PC-9 (cell line): ENCODE measurements around the gene ITK. TPM values are rescaled to one million over a fixed set of nuclear protein-coding genes. Genes with fewer than 3 reads are reported as not detected.

ENCODE experiments used
- BruUV-seq: library from RNA; stranded (reverse); fragments of 400-500 nt; replicated peaks from 2 replicates; lab custom pipeline; 2021; lab: Mats Ljungman, UMichigan
- CTCF ChIA-PET: fragments of 300-600 bp; sonication (Branson Sonifier 250); formaldehyde crosslinking; loops from one replicate; lab custom pipeline; 2022; ENCODE audit warnings: antibody characterized with exemption; lab: Charles Lee
- POLR2A ChIA-PET: fragments of 300-600 bp; sonication (Branson Sonifier 250); formaldehyde crosslinking; loops from one replicate; lab custom pipeline; 2022; ENCODE audit warnings: antibody characterized with exemption; ENCODE audit not compliant: unreplicated experiment; lab: Charles Lee
- DNase-seq, 2 experiments: peaks; one replicate each; pipeline versions ENCODE4 v3.0.0 to v3.0.0-alpha.2; 2015 to 2022; ENCODE audit warnings: mixed read lengths in 1 of 2
- H2AFZ ChIP-seq: fragments of 200-600 bp; sonication (generic); 2 replicates; pipeline ENCODE4 v1.8.1; 2017; ENCODE audit warnings: antibody characterized with exemption
- H3F3A ChIP-seq: fragments of 200-600 bp; sonication (generic); 2 replicates; pipeline ENCODE4 v1.8.1; 2017; ENCODE audit warnings: antibody characterized with exemption, mild to moderate bottlenecking, low read depth; ENCODE audit not compliant: insufficient read depth
- H3K27ac ChIP-seq: fragments of 200-600 bp; sonication (generic); 2 replicates; pipeline ENCODE4 v1.6.1; 2016; ENCODE audit warnings: mixed run types
- H3K27me3 ChIP-seq: fragments of 200-600 bp; sonication (generic); 2 replicates; pipeline ENCODE4 v1.6.1; 2016; ENCODE audit warnings: low read depth, mixed run types; ENCODE audit not compliant: insufficient read depth
- H3K36me3 ChIP-seq: fragments of 200-600 bp; sonication (generic); 2 replicates; pipeline ENCODE4 v1.6.1; 2016; ENCODE audit warnings: low read depth, mixed run types
- H3K4me1 ChIP-seq: fragments of 200-600 bp; sonication (generic); replicated peaks from 2 replicates; pipeline ENCODE4 v1.6.1; 2016; ENCODE audit warnings: mixed run types; ENCODE audit not compliant: insufficient read depth
- H3K4me2 ChIP-seq: fragments of 200-600 bp; sonication (generic); 2 replicates; pipeline ENCODE4 v1.6.1; 2017; ENCODE audit warnings: mixed run types
- H3K4me3 ChIP-seq: fragments of 200-600 bp; sonication (generic); 2 replicates; pipeline ENCODE4 v1.6.1; 2016; ENCODE audit warnings: mixed run types
- H3K79me2 ChIP-seq: fragments of 200-600 bp; sonication (generic); 2 replicates; pipeline ENCODE4 v1.6.1; 2017; ENCODE audit warnings: low read depth, mixed run types
- H3K9me2 ChIP-seq: fragments of 200-600 bp; sonication (generic); 2 replicates; pipeline ENCODE4 v1.8.1; 2017; ENCODE audit warnings: mild to moderate bottlenecking; ENCODE audit not compliant: insufficient read depth
- H3K9me3 ChIP-seq: fragments of 200-600 bp; sonication (generic); 2 replicates; pipeline ENCODE4 v1.8.1; 2016; ENCODE audit warnings: low read depth; ENCODE audit not compliant: insufficient read depth
- H4K20me1 ChIP-seq: fragments of 200-600 bp; sonication (generic); 2 replicates; pipeline ENCODE4 v1.8.1; 2017; ENCODE audit not compliant: insufficient read depth
- CTCF ChIP-seq: fragments of 200-600 bp; sonication (generic); conservative IDR thresholded peaks from 2 replicates; pipeline ENCODE4 v1.6.1; 2017; ENCODE audit warnings: mixed run types, antibody characterized with exemption, mild to moderate bottlenecking, moderate library complexity
- EZH2 ChIP-seq: fragments of 200-600 bp; sonication (generic); IDR thresholded peaks from 2 replicates; pipeline ENCODE4 v1.8.0; 2017; ENCODE audit warnings: antibody characterized with exemption, low read depth
- intact Hi-C: fragments of 100-400 bp; cut with micrococcal nuclease; formaldehyde crosslinking; loops from one replicate; pipeline ENCODE4 v1.10.0; 2022; ENCODE audit not compliant: unreplicated experiment
- total RNA-seq: library from RNA; stranded (reverse); gene quantifications from 2 replicates; pipeline ENCODE4 v1.2.3, GENCODE V29; 2021

ITK gene
- total RNA-seq, 1 experiment from 2014 or later = not detected

- H3K79me2 ChIP-seq = no peaks in the 10 kb centered on the region
- H4K20me1 ChIP-seq = no peaks in the 10 kb centered on the region
- H3K27ac ChIP-seq = no peak overlapping the region
- no peaks in the 10 kb centered on the region for H3K9me3 ChIP-seq
- peaks cover 23% of the 10 kb centered on the region; the same call in 1 of the 2 replicates for H3K27me3 ChIP-seq
- TF ChIP-seq CTCF (no peak), EZH2 (no peak)
- no peaks in the 10 kb centered on the region for H3K9me2 ChIP-seq
- BruUV-seq = no TSS peak
- no peak overlapping the region for H3K4me2 ChIP-seq
- H3K36me3 ChIP-seq = no peaks in the 10 kb centered on the region
- ChIA-PET POLR2A (no interaction called here), CTCF (no interaction called here)
- no peak overlapping the region for H2AFZ ChIP-seq
- DNase-seq = no peak
- no peaks in the 10 kb centered on the region for H3F3A ChIP-seq
- intact Hi-C loops = no loop called here
- H3K4me1 ChIP-seq = no peaks in the 10 kb centered on the region
- H3K4me3 ChIP-seq = no peak overlapping the region
Measured at GRCh38 chr5:157270771-157271170, 90.1 kb downstream of the ITK start.

GRCh38 chr5:157271740-157272271 lies 91.2 kb downstream of the ITK start:
- TF ChIP-seq EZH2 (no peak), CTCF (no peak)

DNA sequence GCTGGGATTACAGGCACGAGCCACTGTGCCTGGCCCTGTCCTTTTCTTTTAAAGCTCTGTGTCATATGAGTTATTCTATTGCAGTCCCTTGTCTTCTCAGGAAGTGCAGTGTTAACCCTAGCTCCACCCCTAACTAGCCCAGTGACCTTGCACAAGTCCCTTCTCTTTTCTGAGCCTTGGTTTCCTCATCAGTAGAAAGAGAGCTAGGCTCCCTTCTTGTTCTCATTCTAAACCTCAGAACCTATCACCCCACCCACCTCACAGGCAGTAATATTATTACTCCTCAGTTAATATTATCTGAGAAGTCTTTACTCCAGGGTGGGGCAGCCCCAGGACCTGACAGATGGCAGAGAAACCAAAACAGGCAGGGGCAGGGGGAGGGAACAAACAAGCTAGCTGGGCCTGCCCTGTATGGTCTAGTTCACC lies 92.5 kb downstream of the ITK start:
- Histone ChIP-seq H3K79me2 (no peaks in the 10 kb centered on the region), H3K27me3 (peaks cover 12% of the 10 kb centered on the region; the same call in 1 of the 2 replicates), H3K9me3 (no peaks in the 10 kb centered on the region; the same call in 1 of the 2 replicates), H3F3A (no peaks in the 10 kb centered on the region), H4K20me1 (no peaks in the 10 kb centered on the region), H3K4me3 (no peak overlapping the region), H2AFZ (no peak overlapping the region), H3K9me2 (no peaks in the 10 kb centered on the region), H3K27ac (no peak overlapping the region), H3K36me3 (no peaks in the 10 kb centered on the region), H3K4me2 (no peak overlapping the region), H3K4me1 (no peaks in the 10 kb centered on the region)
- ChIA-PET POLR2A (no interaction called here), CTCF (interaction anchor here (0.6 kb wide), 1 partner anchor 191 kb away, joined by 4 read pairs; no protein-coding TSS in a partner anchor)
- TF ChIP-seq CTCF (no peak), EZH2 (no peak)
- DNase-seq = no peak
- intact Hi-C loops = no loop called here
- no TSS peak for BruUV-seq

More at GRCh38 chr5:157271740-157272271, 91.2 kb downstream of the ITK start:
- no peaks in the 10 kb centered on the region for H3F3A ChIP-seq
- no TSS peak for BruUV-seq
- no peaks in the 10 kb centered on the region for H3K79me2 ChIP-seq
- no peaks in the 10 kb centered on the region for H3K36me3 ChIP-seq
- POLR2A ChIA-PET = no interaction called here
- H3K27ac ChIP-seq = no peak overlapping the region
- no peak overlapping the region; the same call in 1 of the 2 replicates for H2AFZ ChIP-seq
- H3K9me3 ChIP-seq = no peaks in the 10 kb centered on the region; the same call in 1 of the 2 replicates
- H3K27me3 ChIP-seq = peaks cover 23% of the 10 kb centered on the region; the same call in 1 of the 2 replicates
- no peak overlapping the region for H3K4me2 ChIP-seq
- H3K4me1 ChIP-seq = no peaks in the 10 kb centered on the region
- intact Hi-C loops = no loop called here
- CTCF ChIA-PET = no interaction called here
- H3K4me3 ChIP-seq = no peak overlapping the region
- DNase-seq = no peak
- no peaks in the 10 kb centered on the region for H3K9me2 ChIP-seq
- H4K20me1 ChIP-seq = no peaks in the 10 kb centered on the region
